ENCODE results near the gene DNAJC1. TPM values are rescaled to one million over a fixed set of nuclear protein-coding genes. Genes with fewer than 3 reads are reported as not detected.
"Not testable (repeated sequence)": the region's sequence is repeated elsewhere in the genome, so short reads cannot be mapped to it uniquely, and the experiment has no call there.

The DNAJC1 gene
- total RNA-seq, 1 experiment from 2014 or later: 57.8 TPM

- intact Hi-C loops (cut with micrococcal nuclease): no loop called here
- BruUV-seq (replicated peaks): no TSS peak
- no peak for TF ChIP-seq CTCF (IDR thresholded peaks at IDR 0.05; ENCODE audit: unreplicated experiment)
- H3K36me3 Mint-ChIP-seq (ENCODE audit: insufficient read depth, unreplicated experiment): peaks cover 6% of the 10 kb centered on the region
- DNase-seq (ENCODE audit: unreplicated experiment): no peak
- H3K27me3 Mint-ChIP-seq (ENCODE audit: insufficient read depth, unreplicated experiment): no peaks in the 10 kb centered on the region
- no peak overlapping the region for H3K27ac Mint-ChIP-seq (ENCODE audit: low read depth, unreplicated experiment)
- no peaks in the 10 kb centered on the region for H3K9me3 Mint-ChIP-seq (ENCODE audit: unreplicated experiment)
- H3K4me3 Mint-ChIP-seq (ENCODE audit: unreplicated experiment): no peak overlapping the region
- H3K4me1 Mint-ChIP-seq (ENCODE audit: insufficient read depth, unreplicated experiment): no peaks in the 10 kb centered on the region
- CTCF ChIA-PET: interaction anchor here (0.6 kb wide), 3 partner anchors 14 to 1111 kb away, joined by 3 to 4 read pairs (median 3); partner anchors contain the start of gene DNAJC1
- POLR2A ChIA-PET: no interaction called here
Observed at GRCh38 chr10:22023508-22023907, 20.0 kb upstream of the DNAJC1 start.

- ChIA-PET CTCF (interaction anchor here (0.6 to 0.7 kb wide), 2 partner anchors 129 to 618 kb away, joined by 4 to 5 read pairs; no protein-coding TSS in a partner anchor), POLR2A (no interaction called here)
- no peak for TF ChIP-seq CTCF (IDR thresholded peaks at IDR 0.05; ENCODE audit: unreplicated experiment)
- DNase-seq (ENCODE audit: unreplicated experiment): no peak
- no TSS peak for BruUV-seq (replicated peaks)
- Mint-ChIP-seq H3K27ac (ENCODE audit: low read depth, unreplicated experiment) (no peak overlapping the region), H3K9me3 (ENCODE audit: unreplicated experiment) (no peaks in the 10 kb centered on the region), H3K4me1 (ENCODE audit: insufficient read depth, unreplicated experiment) (peaks cover 1% of the 10 kb centered on the region), H3K36me3 (ENCODE audit: insufficient read depth, unreplicated experiment) (peaks cover 6% of the 10 kb centered on the region), H3K27me3 (ENCODE audit: insufficient read depth, unreplicated experiment) (no peaks in the 10 kb centered on the region), H3K4me3 (ENCODE audit: unreplicated experiment) (no peak overlapping the region)
- intact Hi-C loops (cut with micrococcal nuclease): no loop called here
Observed at GRCh38 chr10:22022257-22023032, 18.9 kb upstream of the DNAJC1 start.

- POLR2A ChIA-PET; H3K27me3 Mint-ChIP-seq (ENCODE audit: insufficient read depth, unreplicated experiment); intact Hi-C loops (cut with micrococcal nuclease); H3K4me3 Mint-ChIP-seq (ENCODE audit: unreplicated experiment); H3K36me3 Mint-ChIP-seq (ENCODE audit: insufficient read depth, unreplicated experiment); H3K4me1 Mint-ChIP-seq (ENCODE audit: insufficient read depth, unreplicated experiment); H3K27ac Mint-ChIP-seq (ENCODE audit: low read depth, unreplicated experiment); CTCF ChIA-PET; H3K9me3 Mint-ChIP-seq (ENCODE audit: unreplicated experiment); DNase-seq (ENCODE audit: unreplicated experiment); BruUV-seq (replicated peaks): not testable (repeated sequence)
Observed at GRCh38 chr10:22021144-22021543, 17.6 kb upstream of the DNAJC1 start.

- peak; percentile 19 for DNase-seq (ENCODE audit: unreplicated experiment)
- Mint-ChIP-seq H3K4me3 (ENCODE audit: unreplicated experiment) (no peak overlapping the region), H3K27ac (ENCODE audit: low read depth, unreplicated experiment) (no peak overlapping the region), H3K4me1 (ENCODE audit: insufficient read depth, unreplicated experiment) (peaks cover 6% of the 10 kb centered on the region), H3K36me3 (ENCODE audit: insufficient read depth, unreplicated experiment) (peaks cover 6% of the 10 kb centered on the region), H3K9me3 (ENCODE audit: unreplicated experiment) (no peaks in the 10 kb centered on the region), H3K27me3 (ENCODE audit: insufficient read depth, unreplicated experiment) (no peaks in the 10 kb centered on the region)
- intact Hi-C loops (cut with micrococcal nuclease): no loop called here
- POLR2A ChIA-PET: interaction anchor here (1.0 to 1.4 kb wide), 3 partner anchors 9 to 69 kb away, joined by 3 to 6 read pairs (median 5); partner anchors contain the start of gene DNAJC1
- TF ChIP-seq CTCF (IDR thresholded peaks at IDR 0.05; ENCODE audit: unreplicated experiment): no peak
- BruUV-seq (replicated peaks): no TSS peak
- CTCF ChIA-PET: interaction anchor here (0.5 to 0.6 kb wide), 2 partner anchors 157 to 229 kb away, joined by 3 read pairs; no protein-coding TSS in a partner anchor
Observed at GRCh38 chr10:22017283-22018020, 13.9 kb upstream of the DNAJC1 start.

All from MCF 10A (cell line).